Lower leg skin (tissue), 4 donors: ENCODE data around the gene ADAMTSL2. TPM values are rescaled to one million over a fixed set of nuclear protein-coding genes. Genes with fewer than 3 reads are reported as not detected.

Experiments used
- DNase-seq, 2 donors: peaks; one replicate each; pipeline ENCODE4 v3.0.0-alpha.2; 2019; ENCODE audit warnings: low spot score in 2 of 2
- H3K4me3 ChIP-seq: fragments of 200-600 bp; sonication (generic); 2 replicates; pipeline ENCODE4 v1.5.1; 2017; ENCODE audit warnings: mild to moderate bottlenecking, low read depth; ENCODE audit not compliant: poor library complexity, severe bottlenecking
- CTCF ChIP-seq, 3 donors: fragments of 450-650 bp; IDR thresholded peaks; one replicate each; pipeline ENCODE4 v1.5.1; 2016; ENCODE audit warnings: antibody characterized with exemption in 3 of 3, mild to moderate bottlenecking in 3 of 3, moderate library complexity in 2 of 3
- POLR2A ChIP-seq, 2 donors: fragments of 450-650 bp; IDR thresholded peaks; one replicate each; pipeline ENCODE4 v1.6.1; 2016 to 2017; ENCODE audit warnings: antibody characterized with exemption in 2 of 2, mild to moderate bottlenecking in 1 of 2, moderate library complexity in 1 of 2
- WGBS, 2 donors: methylation state at CpG; one replicate each; pipeline ENCODE4 v1.1.5; 2018; 5-methylcytosine and 5-hydroxymethylcytosine counted together
- intact Hi-C: fragments of 100-400 bp; cut with DNase I; formaldehyde crosslinking; loops from one replicate; pipeline ENCODE4 v1.15.0; 2023; ENCODE audit warnings: low total_unique reads
- total RNA-seq, 4 donors: library from RNA; depleted of rRNA; stranded (reverse); fragments of >200 nt; gene quantifications; one replicate each; pipeline ENCODE4 v1.1.0, GENCODE V29; 2016

ADAMTSL2 gene
- total RNA-seq, 4 donors from 2014 or later: 0.08 to 1.5 (median 0.32) TPM; not detected in 1

GRCh38 chr9:133493428-133493827 is 41.1 kb upstream of the ADAMTSL2 start:
- DNase-seq: no peak
- TF ChIP-seq POLR2A (IDR thresholded peaks at IDR 0.05): no peak
- no peak for TF ChIP-seq CTCF (IDR thresholded peaks at IDR 0.05)
- intact Hi-C loops: no loop called here
- no peak overlapping the region for H3K4me3 ChIP-seq
- WGBS, 2 donors: 89 to 91% methylated on average over 5 to 11 of the region's 11 CpGs

GRCh38 chr9:133493845-133494540 is 40.5 kb upstream of the ADAMTSL2 start:
- H3K4me3 ChIP-seq: no peak overlapping the region
- intact Hi-C loops: no loop called here
- WGBS, 2 donors: 83 to 86% methylated on average over 21 to 23 of the region's 23 CpGs
- no peak for DNase-seq
- no peak for TF ChIP-seq CTCF (IDR thresholded peaks at IDR 0.05)
- no peak for TF ChIP-seq POLR2A (IDR thresholded peaks at IDR 0.05)

- DNase-seq: no peak
- 63 to 81% methylated on average over 18 to 24 of the region's 24 CpGs for WGBS, 2 donors
- no peak overlapping the region for H3K4me3 ChIP-seq
- intact Hi-C loops: no loop called here
- TF ChIP-seq POLR2A (IDR thresholded peaks at IDR 0.05): no peak
- TF ChIP-seq CTCF (IDR thresholded peaks at IDR 0.05): no peak
These were observed 39.7 kb upstream of the ADAMTSL2 start for GRCh38 chr9:133494636-133495326.

- H3K4me3 ChIP-seq: no peak overlapping the region
- TF ChIP-seq CTCF (IDR thresholded peaks at IDR 0.05) (peak in 1 of 3 donors; percentile 8), POLR2A (IDR thresholded peaks at IDR 0.05) (no peak)
- intact Hi-C loops: no loop called here
- 84 to 88% methylated on average over 24 of the region's 24 CpGs for WGBS, 2 donors
- DNase-seq: no peak
These were observed 38.9 kb upstream of the ADAMTSL2 start for GRCh38 chr9:133495327-133496293.

GRCh38 chr9:133496861-133497842 is 37.4 kb upstream of the ADAMTSL2 start:
- intact Hi-C loops: no loop called here
- WGBS, 2 donors: 61 to 71% methylated on average over 32 to 34 of the region's 35 CpGs
- TF ChIP-seq CTCF (IDR thresholded peaks at IDR 0.05): no peak
- no peak for TF ChIP-seq POLR2A (IDR thresholded peaks at IDR 0.05)
- DNase-seq: no peak
- no peak overlapping the region for H3K4me3 ChIP-seq
